Caco-2 (cell line): ENCODE measurements around the gene TMEM141. TPM values are rescaled to one million over a fixed set of nuclear protein-coding genes. Genes with fewer than 3 reads are reported as not detected.
"Not testable (repeated sequence)": the region's sequence is repeated elsewhere in the genome, so short reads cannot be mapped to it uniquely, and the experiment has no call there.

Experiments
- BruUV-seq: library from RNA; stranded (reverse); fragments of 400-500 nt; replicated peaks from 2 replicates; lab custom pipeline; 2021; lab: Mats Ljungman, UMichigan
- CTCF ChIA-PET: fragments of 300-600 bp; sonication (Branson Sonifier 250); formaldehyde crosslinking; loops from one replicate; lab custom pipeline; 2022; ENCODE audit warnings: antibody characterized with exemption; lab: Charles Lee
- POLR2A ChIA-PET: fragments of 300-600 bp; sonication (Branson Sonifier 250); formaldehyde crosslinking; loops from one replicate; lab custom pipeline; 2022; ENCODE audit warnings: antibody characterized with exemption; lab: Charles Lee
- DNase-seq, 2 experiments: peaks; one replicate each; pipeline versions ENCODE4 v3.0.0 to v3.0.0-alpha.2; 2020 to 2022
- H3K27me3 ChIP-seq: replicated peaks from 2 replicates; pipeline ENCODE4 v1.6.0; 2011; ENCODE audit warnings: low read length; ENCODE audit not compliant: control insufficient read depth, insufficient read depth
- H3K36me3 ChIP-seq: 2 replicates; pipeline ENCODE4 v1.5.1; 2011; ENCODE audit warnings: low read length; ENCODE audit not compliant: control insufficient read depth, insufficient read depth
- H3K4me1 ChIP-seq: fragments of 250-450 bp; sonication (Bioruptor Pico); 2 replicates; pipeline ENCODE4 v1.5.1; 2020; ENCODE audit warnings: mild to moderate bottlenecking
- H3K4me3 ChIP-seq: 2 replicates; pipeline ENCODE4 v1.5.1; 2011; ENCODE audit warnings: low read depth, mild to moderate bottlenecking, control low read depth, low read length
- H3K9me3 ChIP-seq: fragments of 250-450 bp; sonication (Bioruptor Pico); 2 replicates; pipeline ENCODE4 v1.5.1; 2020; ENCODE audit warnings: mild to moderate bottlenecking, moderate library complexity
- H3K27ac Mint-ChIP-seq: one replicate; pipeline ENCODE4 v1.8.0; 2022; ENCODE audit warnings: mixed read lengths; ENCODE audit not compliant: unreplicated experiment
- H3K27me3 Mint-ChIP-seq: one replicate; pipeline ENCODE4 v1.8.0; 2022; ENCODE audit warnings: mixed read lengths; ENCODE audit not compliant: insufficient read depth, unreplicated experiment
- H3K36me3 Mint-ChIP-seq: one replicate; pipeline ENCODE4 v1.8.0; 2022; ENCODE audit warnings: mild to moderate bottlenecking, mixed read lengths; ENCODE audit not compliant: insufficient read depth, unreplicated experiment
- H3K4me1 Mint-ChIP-seq: one replicate; pipeline ENCODE4 v1.8.0; 2022; ENCODE audit warnings: low read depth, mixed read lengths; ENCODE audit not compliant: unreplicated experiment
- H3K4me3 Mint-ChIP-seq: one replicate; pipeline ENCODE4 v1.8.0; 2022; ENCODE audit warnings: mild to moderate bottlenecking, moderate library complexity, mixed read lengths; ENCODE audit not compliant: unreplicated experiment
- H3K9me3 Mint-ChIP-seq: one replicate; pipeline ENCODE4 v1.8.0; 2022; ENCODE audit warnings: mixed read lengths; ENCODE audit not compliant: unreplicated experiment
- intact Hi-C: fragments of 100-400 bp; cut with micrococcal nuclease; formaldehyde crosslinking; loops from one replicate; pipeline ENCODE4 v1.10.0; 2022; ENCODE audit not compliant: unreplicated experiment
- total RNA-seq: library from RNA; stranded (reverse); gene quantifications from 2 replicates; pipeline ENCODE4 v1.2.3, GENCODE V29; 2022
- TF ChIP-seq, protein P1 (sequence below), 2 experiments: fragments of 200-600 bp in 1 of 2; IDR thresholded peaks; 1 replicate in 1 of 2; 2 replicates in 1 of 2; pipeline versions ENCODE4 v1.5.1 to v1.8.0; 2011 to 2022; ENCODE audit warnings: antibody characterized with exemption in 1 of 2, control low read depth in 1 of 2, inconsistent platforms in 1 of 2, low read depth in 1 of 2, low read length in 1 of 2, mild to moderate bottlenecking in 1 of 2, moderate library complexity in 1 of 2; ENCODE audit not compliant: insufficient read depth in 1 of 2, severe bottlenecking in 1 of 2, unreplicated experiment in 1 of 2

Gene TMEM141
- total RNA-seq, 1 experiment from 2014 or later, result 107 TPM

DNA sequence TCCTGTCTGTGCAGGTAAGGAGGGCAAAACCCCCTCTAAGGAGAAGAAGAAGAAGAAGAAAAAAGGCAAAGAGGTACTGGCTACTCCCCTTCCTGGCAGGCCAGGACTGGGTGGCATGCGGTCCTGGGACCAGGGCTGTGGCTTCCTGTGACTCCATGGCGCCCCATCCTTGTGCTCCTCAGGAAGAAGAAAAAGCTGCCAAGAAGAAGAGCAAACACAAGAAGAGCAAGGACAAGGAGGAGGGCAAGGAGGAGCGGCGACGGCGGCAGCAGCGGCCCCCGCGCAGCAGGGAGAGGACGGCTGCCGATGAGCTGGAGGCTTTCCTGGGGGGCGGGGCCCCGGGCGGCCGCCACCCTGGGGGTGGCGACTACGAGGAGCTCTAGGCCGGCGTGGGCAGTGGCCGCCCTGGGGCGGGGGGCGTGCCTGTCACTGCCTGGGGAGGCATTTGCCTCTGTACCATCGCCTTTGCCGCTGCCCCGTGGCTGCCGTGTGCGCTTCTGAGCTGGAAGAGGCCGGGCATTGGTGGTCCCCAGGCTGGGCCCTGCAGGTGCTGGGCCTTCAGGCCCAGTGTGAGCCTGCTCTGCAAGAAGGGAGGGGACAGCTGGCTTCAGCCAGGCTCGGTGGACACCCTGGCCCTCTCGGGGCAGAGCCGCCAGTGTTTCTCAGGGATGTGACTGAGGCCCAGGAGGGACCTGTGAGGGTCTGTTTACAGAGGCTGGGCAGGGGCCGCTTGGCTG lies 49.2 kb downstream of the TMEM141 start:
- intact Hi-C loops, result loop anchor here (10.0 kb wide), 1 partner anchor 104 kb away; the partner anchor contains the start of genes C8G and FBXW5
- H3K9me3 ChIP-seq, result no peaks in the 10 kb centered on the region
- Mint-ChIP-seq H3K4me1 (peaks cover 8% of the 10 kb centered on the region), H3K4me3 (peak overlapping the region; percentile 7), H3K27me3 (no peaks in the 10 kb centered on the region), H3K27ac (peak overlapping the region; percentile 42), H3K9me3 (no peaks in the 10 kb centered on the region), H3K36me3 (peaks cover 78% of the 10 kb centered on the region)
- CTCF ChIA-PET, result interaction anchor here (0.6 to 1.6 kb wide), 5 partner anchors 11 to 336 kb away, joined by 3 to 7 read pairs (median 5); partner anchors contain the start of gene TMEM141
- no peak for DNase-seq
- POLR2A ChIA-PET, result interaction anchor here (0.6 to 0.9 kb wide), 2 partner anchors 40 to 50 kb away, joined by 4 to 5 read pairs; no protein-coding TSS in a partner anchor
- TF ChIP-seq, protein P1, sequence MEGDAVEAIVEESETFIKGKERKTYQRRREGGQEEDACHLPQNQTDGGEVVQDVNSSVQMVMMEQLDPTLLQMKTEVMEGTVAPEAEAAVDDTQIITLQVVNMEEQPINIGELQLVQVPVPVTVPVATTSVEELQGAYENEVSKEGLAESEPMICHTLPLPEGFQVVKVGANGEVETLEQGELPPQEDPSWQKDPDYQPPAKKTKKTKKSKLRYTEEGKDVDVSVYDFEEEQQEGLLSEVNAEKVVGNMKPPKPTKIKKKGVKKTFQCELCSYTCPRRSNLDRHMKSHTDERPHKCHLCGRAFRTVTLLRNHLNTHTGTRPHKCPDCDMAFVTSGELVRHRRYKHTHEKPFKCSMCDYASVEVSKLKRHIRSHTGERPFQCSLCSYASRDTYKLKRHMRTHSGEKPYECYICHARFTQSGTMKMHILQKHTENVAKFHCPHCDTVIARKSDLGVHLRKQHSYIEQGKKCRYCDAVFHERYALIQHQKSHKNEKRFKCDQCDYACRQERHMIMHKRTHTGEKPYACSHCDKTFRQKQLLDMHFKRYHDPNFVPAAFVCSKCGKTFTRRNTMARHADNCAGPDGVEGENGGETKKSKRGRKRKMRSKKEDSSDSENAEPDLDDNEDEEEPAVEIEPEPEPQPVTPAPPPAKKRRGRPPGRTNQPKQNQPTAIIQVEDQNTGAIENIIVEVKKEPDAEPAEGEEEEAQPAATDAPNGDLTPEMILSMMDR (IDR thresholded peaks at IDR 0.05; ENCODE audit: insufficient read depth in 1 of 2, low read depth in 1 of 2, low read length in 1 of 2, severe bottlenecking in 1 of 2, unreplicated experiment in 1 of 2), result no peak
- H3K4me3 ChIP-seq, result no peak overlapping the region
- no peaks in the 10 kb centered on the region for H3K27me3 ChIP-seq
- H3K4me1 ChIP-seq, result peaks cover 25% of the 10 kb centered on the region
- no peaks in the 10 kb centered on the region; the same call in 1 of the 2 replicates for H3K36me3 ChIP-seq
- TSS peak; percentile 83 for BruUV-seq

DNA sequence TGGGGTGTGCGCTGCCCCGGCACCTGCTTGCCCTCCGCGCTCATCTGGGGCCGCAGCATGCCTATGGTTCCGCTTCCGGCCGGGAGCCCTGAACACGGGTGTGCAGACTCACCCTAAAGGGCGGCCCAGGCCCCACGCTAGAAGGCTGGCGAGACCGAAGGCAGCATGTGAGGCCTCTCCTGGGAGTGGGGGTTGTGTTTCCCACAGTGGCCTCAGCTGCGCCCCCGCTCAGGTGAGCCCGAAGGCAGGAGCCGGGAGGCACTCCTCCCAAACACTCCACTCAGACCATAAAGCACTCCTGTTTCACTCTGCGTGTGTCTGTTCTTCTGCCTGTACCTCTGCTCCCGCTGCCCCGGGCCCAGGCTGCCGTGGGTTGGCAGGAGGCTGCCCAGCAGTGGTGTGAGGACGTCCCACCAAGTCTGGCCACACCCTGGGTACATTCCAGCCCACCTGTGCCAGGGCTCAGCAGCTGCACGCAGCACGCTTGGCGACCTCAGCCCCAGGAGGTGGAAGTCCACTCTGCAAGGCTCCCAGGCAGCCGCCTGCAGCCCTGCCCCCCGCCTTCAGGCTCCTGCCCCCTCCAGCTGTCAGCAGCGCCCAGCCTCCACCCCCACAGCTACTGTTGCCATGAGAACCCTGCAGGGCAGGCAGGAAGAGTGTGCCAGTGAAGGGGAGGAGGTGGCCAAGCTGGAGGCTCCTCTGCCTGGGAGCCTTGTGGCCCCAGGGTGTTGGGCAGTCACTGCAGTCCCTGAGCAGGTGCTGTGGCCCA lies 49.9 kb downstream of the TMEM141 start:
- no peak overlapping the region for H3K4me3 ChIP-seq
- DNase-seq, result peak in 1 of 2 experiments; percentile 49

DNA sequence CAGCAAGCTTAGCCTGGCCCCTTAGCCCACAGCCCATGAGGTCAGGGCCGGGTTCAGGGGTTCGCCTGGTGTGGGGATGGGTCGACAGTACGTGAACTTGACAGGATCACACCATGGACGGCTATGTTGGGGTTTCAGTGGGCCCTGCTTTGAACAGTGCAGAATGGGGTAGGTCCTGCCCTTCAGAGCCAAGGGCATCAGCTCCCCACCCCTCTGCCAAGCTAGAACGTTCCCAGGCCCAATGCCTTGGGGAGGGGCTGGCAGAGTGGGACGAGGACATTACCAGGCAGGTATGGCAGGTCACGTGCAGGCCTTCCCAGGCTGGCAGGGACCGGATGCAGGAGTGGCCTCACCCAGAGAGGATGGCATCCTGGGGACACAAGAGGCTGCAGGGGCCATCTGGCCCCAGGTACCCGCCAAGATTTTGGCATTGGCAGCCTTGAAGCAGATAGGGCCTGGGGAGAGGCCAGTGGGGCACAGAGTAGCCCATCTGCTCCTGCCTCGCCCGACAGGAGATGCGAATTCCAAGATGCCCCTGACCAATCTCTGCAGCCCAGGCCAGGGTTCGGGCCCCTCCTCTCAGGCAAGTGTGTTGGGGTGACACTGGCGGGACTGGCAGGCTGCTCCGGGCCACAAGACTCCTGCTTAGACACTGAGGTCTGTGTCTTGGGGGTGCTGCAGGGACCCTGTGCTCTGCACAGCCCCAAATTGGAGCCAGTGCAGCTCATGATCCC lies 50.7 kb downstream of the TMEM141 start:
- ChIA-PET CTCF (interaction anchor here (0.6 to 1.6 kb wide), 15 partner anchors 13 to 229 kb away, joined by 3 to 15 read pairs (median 4); partner anchors contain the start of genes RABL6 and SAPCD2), POLR2A (interaction anchor here (0.6 kb wide), 1 partner anchor 129 kb away, joined by 16 read pairs; the partner anchor contains the start of gene DIPK1B)
- not testable (repeated sequence) for H3K4me1 Mint-ChIP-seq, H3K36me3 ChIP-seq, H3K9me3 ChIP-seq, BruUV-seq, H3K27me3 ChIP-seq, H3K4me3 ChIP-seq, H3K9me3 Mint-ChIP-seq, DNase-seq, H3K27me3 Mint-ChIP-seq
- Mint-ChIP-seq H3K4me3 (peak overlapping the region; percentile 65), H3K27ac (peak overlapping the region; percentile 42), H3K36me3 (peaks cover 75% of the 10 kb centered on the region)
- H3K4me1 ChIP-seq, result peaks cover 25% of the 10 kb centered on the region
- intact Hi-C loops, result loop anchor here (2.0 to 10.0 kb wide), 3 partner anchors 55 to 193 kb away; partner anchors contain the start of genes C8G and FBXW5

More for the DNA sequence above, 49.9 kb downstream of the TMEM141 start:
- no TSS peak for BruUV-seq
- no peaks in the 10 kb centered on the region for H3K27me3 Mint-ChIP-seq
- no peak overlapping the region for H3K4me3 Mint-ChIP-seq
- Histone ChIP-seq H3K27me3 (no peaks in the 10 kb centered on the region), H3K4me1 (peaks cover 25% of the 10 kb centered on the region), H3K36me3 (no peaks in the 10 kb centered on the region; the same call in 1 of the 2 replicates), H3K9me3 (no peaks in the 10 kb centered on the region)
- H3K27ac Mint-ChIP-seq, result peak overlapping the region; percentile 42
- H3K4me1 Mint-ChIP-seq, result peaks cover 8% of the 10 kb centered on the region
- intact Hi-C loops, result loop anchor here (10.0 kb wide), 1 partner anchor 104 kb away; the partner anchor contains the start of genes C8G and FBXW5
- H3K9me3 Mint-ChIP-seq, result no peaks in the 10 kb centered on the region
- H3K36me3 Mint-ChIP-seq, result peaks cover 74% of the 10 kb centered on the region
- TF ChIP-seq, protein P1 (IDR thresholded peaks at IDR 0.05; ENCODE audit: insufficient read depth in 1 of 2, low read depth in 1 of 2, low read length in 1 of 2, severe bottlenecking in 1 of 2, unreplicated experiment in 1 of 2), result no peak
- ChIA-PET CTCF (interaction anchor here (0.6 to 1.6 kb wide), 3 partner anchors 12 to 335 kb away, joined by 5 to 7 read pairs (median 5); no protein-coding TSS in a partner anchor), POLR2A (interaction anchor here (0.6 to 0.9 kb wide), 2 partner anchors 41 to 51 kb away, joined by 4 to 5 read pairs; no protein-coding TSS in a partner anchor)
